Measurements from ENCODE around the gene METTL18. TPM values are rescaled to one million over a fixed set of nuclear protein-coding genes. Genes with fewer than 3 reads are reported as not detected.

METTL18 gene
- total and polyA plus RNA-seq, 2 of the 13 experiments (the other 11 are each of a cell fraction or from before 2014, with no cell fraction given), result 2.7 to 6.7 TPM

DNA sequence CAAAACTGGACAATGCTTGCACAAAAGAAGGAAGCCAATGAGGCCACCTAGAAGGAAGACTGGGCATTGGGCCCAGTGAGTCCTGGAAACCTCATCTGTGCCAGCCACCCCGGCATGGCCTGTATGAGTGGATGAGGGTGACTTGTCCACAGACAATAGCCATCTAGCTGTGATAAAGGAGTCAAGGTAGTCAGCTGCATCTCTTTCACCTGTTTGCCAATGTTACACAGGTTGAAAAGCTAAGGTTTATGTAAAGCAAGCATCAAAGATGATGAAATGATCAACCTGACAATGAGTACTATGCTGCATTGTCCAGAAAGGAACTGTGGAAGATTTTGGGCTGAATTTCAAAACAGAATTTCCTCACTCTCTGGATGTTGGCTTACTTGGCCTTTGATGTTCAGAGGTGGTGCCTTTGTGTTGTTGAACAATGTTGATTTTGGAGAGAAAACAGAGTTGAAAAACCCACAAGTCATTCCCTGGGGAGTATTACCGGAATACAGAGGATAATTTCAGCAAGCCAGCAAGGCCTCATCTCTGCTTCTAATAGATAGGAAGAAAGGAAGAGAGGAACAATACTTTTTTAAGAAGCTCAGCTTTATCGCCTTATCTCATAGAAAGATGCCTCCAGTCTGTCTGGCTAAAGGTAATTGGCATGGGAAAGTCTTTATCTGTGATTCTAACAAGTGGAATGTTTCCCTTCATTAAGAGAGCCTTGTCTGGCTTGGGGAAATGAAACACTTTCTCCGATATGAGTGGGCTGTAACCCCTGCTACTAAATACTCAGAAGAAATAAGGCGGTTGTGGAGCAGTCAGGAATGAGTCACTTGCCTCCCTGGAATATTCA is 49.5 kb downstream of the METTL18 start (continued):
- TF ChIP-seq, protein P1, sequence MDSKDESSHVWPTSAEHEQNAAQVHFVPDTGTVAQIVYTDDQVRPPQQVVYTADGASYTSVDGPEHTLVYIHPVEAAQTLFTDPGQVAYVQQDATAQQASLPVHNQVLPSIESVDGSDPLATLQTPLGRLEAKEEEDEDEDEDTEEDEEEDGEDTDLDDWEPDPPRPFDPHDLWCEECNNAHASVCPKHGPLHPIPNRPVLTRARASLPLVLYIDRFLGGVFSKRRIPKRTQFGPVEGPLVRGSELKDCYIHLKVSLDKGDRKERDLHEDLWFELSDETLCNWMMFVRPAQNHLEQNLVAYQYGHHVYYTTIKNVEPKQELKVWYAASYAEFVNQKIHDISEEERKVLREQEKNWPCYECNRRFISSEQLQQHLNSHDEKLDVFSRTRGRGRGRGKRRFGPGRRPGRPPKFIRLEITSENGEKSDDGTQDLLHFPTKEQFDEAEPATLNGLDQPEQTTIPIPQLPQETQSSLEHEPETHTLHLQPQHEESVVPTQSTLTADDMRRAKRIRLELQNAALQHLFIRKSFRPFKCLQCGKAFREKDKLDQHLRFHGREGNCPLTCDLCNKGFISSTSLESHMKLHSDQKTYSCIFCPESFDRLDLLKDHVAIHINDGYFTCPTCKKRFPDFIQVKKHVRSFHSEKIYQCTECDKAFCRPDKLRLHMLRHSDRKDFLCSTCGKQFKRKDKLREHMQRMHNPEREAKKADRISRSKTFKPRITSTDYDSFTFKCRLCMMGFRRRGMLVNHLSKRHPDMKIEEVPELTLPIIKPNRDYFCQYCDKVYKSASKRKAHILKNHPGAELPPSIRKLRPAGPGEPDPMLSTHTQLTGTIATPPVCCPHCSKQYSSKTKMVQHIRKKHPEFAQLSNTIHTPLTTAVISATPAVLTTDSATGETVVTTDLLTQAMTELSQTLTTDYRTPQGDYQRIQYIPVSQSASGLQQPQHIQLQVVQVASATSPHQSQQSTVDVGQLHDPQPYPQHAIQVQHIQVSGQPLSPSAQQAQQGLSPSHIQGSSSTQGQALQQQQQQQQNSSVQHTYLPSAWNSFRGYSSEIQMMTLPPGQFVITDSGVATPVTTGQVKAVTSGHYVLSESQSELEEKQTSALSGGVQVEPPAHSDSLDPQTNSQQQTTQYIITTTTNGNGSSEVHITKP (CRISPR knock-in tag; IDR thresholded peaks at IDR 0.05; ENCODE audit: low read depth), result no peak
- TF ChIP-seq FOXK1 (CRISPR knock-in tag; IDR thresholded peaks at IDR 0.05; ENCODE audit: borderline replicate concordance, low read depth) (0 out of 2 replicates have a peak, but pooled peaks have one; percentile 32), NR2F6 (IDR thresholded peaks at IDR 0.05) (peak; percentile 62; the same call in 1 of the 2 replicates), NR2F6 (CRISPR knock-in tag; IDR thresholded peaks at IDR 0.05) (peak; percentile 37), NAIF1 (CRISPR knock-in tag; IDR thresholded peaks at IDR 0.05; ENCODE audit: borderline replicate concordance) (no peak), ZNF572 (CRISPR knock-in tag; IDR thresholded peaks at IDR 0.05) (no peak), KDM2A (CRISPR knock-in tag; IDR thresholded peaks at IDR 0.05; ENCODE audit: borderline replicate concordance, low read depth) (0 out of 2 replicates have a peak, but pooled peaks have one; percentile 26), RARA (CRISPR knock-in tag; IDR thresholded peaks at IDR 0.05) (no peak), GATAD1 (CRISPR knock-in tag; IDR thresholded peaks at IDR 0.05) (0 out of 2 replicates have a peak, but pooled peaks have one; percentile 13), ETV5 (CRISPR knock-in tag; IDR thresholded peaks at IDR 0.05; ENCODE audit: borderline replicate concordance) (peak; percentile 52; the same call in 1 of the 2 replicates), LCORL (IDR thresholded peaks at IDR 0.05) (peak; percentile 89), LCORL (CRISPR knock-in tag; IDR thresholded peaks at IDR 0.05) (peak; percentile 80; the same call in 1 of the 2 replicates), EED (CRISPR knock-in tag; IDR thresholded peaks at IDR 0.05) (no peak), TEAD3 (CRISPR knock-in tag; optimal IDR thresholded peaks at IDR 0.05; ENCODE audit: borderline replicate concordance) (peak; percentile 44), EP300 (IDR thresholded peaks at IDR 0.05; ENCODE audit: low read depth in 2 of 2, low read length in 2 of 2) (peak; percentile 74 to 94; a peak in 3 of 4 replicates), EP300 (CRISPR knock-in tag; IDR thresholded peaks at IDR 0.05; ENCODE audit: borderline replicate concordance) (peak; percentile 93)
- TF ChIP-seq, protein P2, sequence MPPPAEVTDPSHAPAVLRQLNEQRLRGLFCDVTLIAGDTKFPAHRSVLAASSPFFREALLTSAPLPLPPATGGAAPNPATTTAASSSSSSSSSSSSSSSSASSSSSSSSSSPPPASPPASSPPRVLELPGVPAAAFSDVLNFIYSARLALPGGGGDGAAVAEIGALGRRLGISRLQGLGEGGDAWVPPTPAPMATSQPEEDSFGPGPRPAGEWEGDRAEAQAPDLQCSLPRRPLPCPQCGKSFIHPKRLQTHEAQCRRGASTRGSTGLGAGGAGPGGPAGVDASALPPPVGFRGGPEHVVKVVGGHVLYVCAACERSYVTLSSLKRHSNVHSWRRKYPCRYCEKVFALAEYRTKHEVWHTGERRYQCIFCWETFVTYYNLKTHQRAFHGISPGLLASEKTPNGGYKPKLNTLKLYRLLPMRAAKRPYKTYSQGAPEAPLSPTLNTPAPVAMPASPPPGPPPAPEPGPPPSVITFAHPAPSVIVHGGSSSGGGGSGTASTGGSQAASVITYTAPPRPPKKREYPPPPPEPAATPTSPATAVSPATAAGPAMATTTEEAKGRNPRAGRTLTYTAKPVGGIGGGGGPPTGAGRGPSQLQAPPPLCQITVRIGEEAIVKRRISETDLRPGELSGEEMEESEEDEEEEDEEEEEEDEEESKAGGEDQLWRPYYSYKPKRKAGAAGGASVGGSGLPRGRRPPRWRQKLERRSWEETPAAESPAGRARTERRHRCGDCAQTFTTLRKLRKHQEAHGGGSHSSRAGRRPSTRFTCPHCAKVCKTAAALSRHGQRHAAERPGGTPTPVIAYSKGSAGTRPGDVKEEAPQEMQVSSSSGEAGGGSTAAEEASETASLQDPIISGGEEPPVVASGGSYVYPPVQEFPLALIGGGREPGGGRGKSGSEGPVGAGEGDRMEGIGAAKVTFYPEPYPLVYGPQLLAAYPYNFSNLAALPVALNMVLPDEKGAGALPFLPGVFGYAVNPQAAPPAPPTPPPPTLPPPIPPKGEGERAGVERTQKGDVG (CRISPR knock-in tag; IDR thresholded peaks at IDR 0.05; ENCODE audit: borderline replicate concordance), result no peak
- TF ChIP-seq, protein P3, sequence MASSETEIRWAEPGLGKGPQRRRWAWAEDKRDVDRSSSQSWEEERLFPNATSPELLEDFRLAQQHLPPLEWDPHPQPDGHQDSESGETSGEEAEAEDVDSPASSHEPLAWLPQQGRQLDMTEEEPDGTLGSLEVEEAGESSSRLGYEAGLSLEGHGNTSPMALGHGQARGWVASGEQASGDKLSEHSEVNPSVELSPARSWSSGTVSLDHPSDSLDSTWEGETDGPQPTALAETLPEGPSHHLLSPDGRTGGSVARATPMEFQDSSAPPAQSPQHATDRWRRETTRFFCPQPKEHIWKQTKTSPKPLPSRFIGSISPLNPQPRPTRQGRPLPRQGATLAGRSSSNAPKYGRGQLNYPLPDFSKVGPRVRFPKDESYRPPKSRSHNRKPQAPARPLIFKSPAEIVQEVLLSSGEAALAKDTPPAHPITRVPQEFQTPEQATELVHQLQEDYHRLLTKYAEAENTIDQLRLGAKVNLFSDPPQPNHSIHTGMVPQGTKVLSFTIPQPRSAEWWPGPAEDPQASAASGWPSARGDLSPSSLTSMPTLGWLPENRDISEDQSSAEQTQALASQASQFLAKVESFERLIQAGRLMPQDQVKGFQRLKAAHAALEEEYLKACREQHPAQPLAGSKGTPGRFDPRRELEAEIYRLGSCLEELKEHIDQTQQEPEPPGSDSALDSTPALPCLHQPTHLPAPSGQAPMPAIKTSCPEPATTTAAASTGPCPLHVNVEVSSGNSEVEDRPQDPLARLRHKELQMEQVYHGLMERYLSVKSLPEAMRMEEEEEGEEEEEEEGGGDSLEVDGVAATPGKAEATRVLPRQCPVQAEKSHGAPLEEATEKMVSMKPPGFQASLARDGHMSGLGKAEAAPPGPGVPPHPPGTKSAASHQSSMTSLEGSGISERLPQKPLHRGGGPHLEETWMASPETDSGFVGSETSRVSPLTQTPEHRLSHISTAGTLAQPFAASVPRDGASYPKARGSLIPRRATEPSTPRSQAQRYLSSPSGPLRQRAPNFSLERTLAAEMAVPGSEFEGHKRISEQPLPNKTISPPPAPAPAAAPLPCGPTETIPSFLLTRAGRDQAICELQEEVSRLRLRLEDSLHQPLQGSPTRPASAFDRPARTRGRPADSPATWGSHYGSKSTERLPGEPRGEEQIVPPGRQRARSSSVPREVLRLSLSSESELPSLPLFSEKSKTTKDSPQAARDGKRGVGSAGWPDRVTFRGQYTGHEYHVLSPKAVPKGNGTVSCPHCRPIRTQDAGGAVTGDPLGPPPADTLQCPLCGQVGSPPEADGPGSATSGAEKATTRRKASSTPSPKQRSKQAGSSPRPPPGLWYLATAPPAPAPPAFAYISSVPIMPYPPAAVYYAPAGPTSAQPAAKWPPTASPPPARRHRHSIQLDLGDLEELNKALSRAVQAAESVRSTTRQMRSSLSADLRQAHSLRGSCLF (CRISPR knock-in tag; IDR thresholded peaks at IDR 0.05; ENCODE audit: borderline replicate concordance), result no peak
